MM.1S (cell line): ENCODE data around the gene ATRN.

Experiments
- DNase-seq: peaks from one replicate; pipeline ENCODE4 v3.0.0-alpha.2; 2015
- H2AFZ ChIP-seq: fragments of 300-600 bp; sonication (generic); 2 replicates; pipeline ENCODE4 v1.6.0; 2016; ENCODE audit warnings: antibody characterized with exemption, low read length
- H3F3A ChIP-seq: fragments of 300-600 bp; sonication (generic); 2 replicates; pipeline ENCODE4 v1.6.1; 2016; ENCODE audit warnings: mild to moderate bottlenecking, antibody characterized with exemption, low read length, moderate library complexity, mixed read lengths; ENCODE audit not compliant: insufficient read depth
- H3K27ac ChIP-seq: fragments of 300-600 bp; sonication (generic); 2 replicates; pipeline ENCODE4 v1.5.1; 2016; ENCODE audit warnings: mild to moderate bottlenecking, low read length
- H3K27me3 ChIP-seq: fragments of 300-600 bp; sonication (generic); replicated peaks from 2 replicates; pipeline ENCODE4 v1.6.0; 2016; ENCODE audit warnings: low read length; ENCODE audit not compliant: insufficient read depth
- H3K36me3 ChIP-seq: fragments of 300-600 bp; sonication (generic); replicated peaks from 2 replicates; pipeline ENCODE4 v1.6.1; 2016; ENCODE audit warnings: mild to moderate bottlenecking, low read length, mixed read lengths; ENCODE audit not compliant: insufficient read depth
- H3K4me1 ChIP-seq: fragments of 300-600 bp; sonication (generic); 2 replicates; pipeline ENCODE4 v1.6.1; 2016; ENCODE audit warnings: low read length, mixed read lengths
- H3K4me2 ChIP-seq: fragments of 300-600 bp; sonication (generic); 2 replicates; pipeline ENCODE4 v1.6.0; 2016; ENCODE audit warnings: low read depth, low read length
- H3K4me3 ChIP-seq: fragments of 300-600 bp; sonication (generic); 2 replicates; pipeline ENCODE4 v1.5.1; 2016; ENCODE audit warnings: low read length, mixed read lengths
- H3K79me2 ChIP-seq: fragments of 300-600 bp; sonication (generic); 2 replicates; pipeline ENCODE4 v1.6.1; 2016; ENCODE audit warnings: mixed run types, low read length, mixed read lengths
- H3K9ac ChIP-seq: fragments of 300-600 bp; sonication (generic); 2 replicates; pipeline ENCODE4 v1.6.1; 2016; ENCODE audit warnings: low read length, mixed read lengths
- H3K9me2 ChIP-seq: fragments of 300-600 bp; sonication (generic); replicated peaks from 2 replicates; pipeline ENCODE4 v1.6.1; 2016; ENCODE audit warnings: mild to moderate bottlenecking, low read length, mixed read lengths; ENCODE audit not compliant: insufficient read depth
- H3K9me3 ChIP-seq: fragments of 300-600 bp; sonication (generic); replicated peaks from 2 replicates; pipeline ENCODE4 v1.6.1; 2016; ENCODE audit warnings: mild to moderate bottlenecking, low read length, mixed read lengths; ENCODE audit not compliant: insufficient read depth
- H4K20me1 ChIP-seq: fragments of 300-600 bp; sonication (generic); 2 replicates; pipeline ENCODE4 v1.6.1; 2016; ENCODE audit warnings: mild to moderate bottlenecking, low read length, moderate library complexity, mixed read lengths; ENCODE audit not compliant: insufficient read depth
- CTCF ChIP-seq: fragments of 300-600 bp; sonication (generic); IDR thresholded peaks from 2 replicates; pipeline ENCODE4 v1.5.1; 2016; ENCODE audit warnings: antibody characterized with exemption, low read length, mixed read lengths
- EZH2 ChIP-seq: fragments of 300-600 bp; sonication (generic); optimal IDR thresholded peaks from 2 replicates; pipeline ENCODE3; 2017; ENCODE audit warnings: low read depth, mild to moderate bottlenecking, antibody characterized with exemption, low read length, mixed read lengths
- EZH2phosphoT487 ChIP-seq: fragments of 300-600 bp; sonication (generic); IDR thresholded peaks from 2 replicates; pipeline ENCODE4 v1.6.1; 2018; ENCODE audit warnings: antibody characterized with exemption, low read length

ATRN gene

GRCh38 chr20:3630429-3630828, 159.6 kb downstream of the ATRN start:
- Histone ChIP-seq H3F3A (no peaks in the 10 kb centered on the region), H3K4me2 (no peak overlapping the region), H3K27ac (no peak overlapping the region), H3K9ac (no peak overlapping the region), H3K27me3 (no peaks in the 10 kb centered on the region), H3K9me2 (no peaks in the 10 kb centered on the region), H2AFZ (no peak overlapping the region), H3K4me1 (no peaks in the 10 kb centered on the region), H3K9me3 (no peaks in the 10 kb centered on the region), H3K36me3 (no peaks in the 10 kb centered on the region), H3K4me3 (no peak overlapping the region), H3K79me2 (no peaks in the 10 kb centered on the region), H4K20me1 (no peaks in the 10 kb centered on the region)
- TF ChIP-seq EZH2phosphoT487 (no peak), CTCF (no peak)
- no peak for DNase-seq

GRCh38 chr20:3631534-3631933, 160.7 kb downstream of the ATRN start:
- H3K27ac ChIP-seq = no peak overlapping the region
- H3K9ac ChIP-seq = no peak overlapping the region
- H3K27me3 ChIP-seq = no peaks in the 10 kb centered on the region
- H3K4me3 ChIP-seq = no peak overlapping the region
- no peak overlapping the region for H3K4me2 ChIP-seq
- H4K20me1 ChIP-seq = no peaks in the 10 kb centered on the region
- no peaks in the 10 kb centered on the region for H3F3A ChIP-seq
- no peaks in the 10 kb centered on the region for H3K79me2 ChIP-seq
- H2AFZ ChIP-seq = no peak overlapping the region
- no peaks in the 10 kb centered on the region for H3K9me3 ChIP-seq
- H3K4me1 ChIP-seq = no peaks in the 10 kb centered on the region
- no peak for DNase-seq
- H3K36me3 ChIP-seq = no peaks in the 10 kb centered on the region
- TF ChIP-seq EZH2 (no peak), CTCF (no peak)
- no peaks in the 10 kb centered on the region for H3K9me2 ChIP-seq

- TF ChIP-seq CTCF (no peak), EZH2 (no peak), EZH2phosphoT487 (no peak)
- no peak overlapping the region for H3K4me3 ChIP-seq
- no peaks in the 10 kb centered on the region for H3K9me3 ChIP-seq
Observed at GRCh38 chr20:3632311-3633004, 161.6 kb downstream of the ATRN start.

More at GRCh38 chr20:3632311-3633004, 161.6 kb downstream of the ATRN start:
- Histone ChIP-seq H3K36me3 (no peaks in the 10 kb centered on the region), H3K4me2 (no peak overlapping the region), H2AFZ (no peak overlapping the region), H3K9me2 (no peaks in the 10 kb centered on the region), H4K20me1 (no peaks in the 10 kb centered on the region), H3F3A (no peaks in the 10 kb centered on the region), H3K4me1 (no peaks in the 10 kb centered on the region), H3K9ac (no peak overlapping the region), H3K79me2 (no peaks in the 10 kb centered on the region), H3K27me3 (no peaks in the 10 kb centered on the region), H3K27ac (no peak overlapping the region)
- DNase-seq = no peak
